BLaER1 treated with 17β-estradiol and CSF1 and Interleukin-3, amounts not matched to agents 10 nM and 100 nM (cell line): ENCODE data around the gene GRK6.

ENCODE experiments used
- H3K27ac ChIP-seq, 11 experiments: shearing (Covaris generic); formaldehyde crosslinking; 2 replicates each; pipeline ENCODE4 v1.8.1; 2022
- H3K27me3 ChIP-seq, 11 experiments: shearing (Covaris generic); formaldehyde crosslinking; 2 replicates each; pipeline ENCODE4 v1.8.1; 2022
- H3K36me3 ChIP-seq, 11 experiments: shearing (Covaris generic); formaldehyde crosslinking; 2 replicates each; pipeline ENCODE4 v1.8.1; 2022
- H3K4me1 ChIP-seq, 10 experiments: shearing (Covaris generic); formaldehyde crosslinking; 2 replicates each; pipeline ENCODE4 v1.8.1; 2022
- H3K4me2 ChIP-seq, 11 experiments: shearing (Covaris generic); formaldehyde crosslinking; 2 replicates each; pipeline ENCODE4 v1.8.1; 2022
- H3K4me3 ChIP-seq, 10 experiments: shearing (Covaris generic); formaldehyde crosslinking; 2 replicates each; pipeline ENCODE4 v1.8.1; 2022
- H3K9ac ChIP-seq, 11 experiments: shearing (Covaris generic); formaldehyde crosslinking; 2 replicates each; pipeline ENCODE4 v1.8.1; 2022
- H3K9me3 ChIP-seq, 11 experiments: shearing (Covaris generic); formaldehyde crosslinking; replicated peaks in 1 of 11; 2 replicates each; pipeline ENCODE4 v1.8.1; 2022
- H4K20me1 ChIP-seq, 11 experiments: shearing (Covaris generic); formaldehyde crosslinking; 2 replicates each; pipeline ENCODE4 v1.8.1; 2022
- Cebpa-rat ChIP-seq, 11 experiments: shearing (Covaris generic); IDR thresholded peaks; 2 replicates each; pipeline ENCODE4 v1.8.1; 2022

The GRK6 gene

GRCh38 chr5:177468685-177469628 lies 42.5 kb downstream of the GRK6 start:
- Histone ChIP-seq H3K4me1 (peaks cover 34 to 40% (median 37%) of the 10 kb centered on the region in 10 experiments), H3K4me2 (peak overlapping the region in 10 of 11 experiments; percentile 97 to 100 (median 99); a peak in 18 of 22 replicates), H3K9me3 (peaks cover 5 to 28% (median 21%) of the 10 kb centered on the region in 11 experiments; a peak in 18 of 22 replicates), H3K4me3 (no peak overlapping the region), H3K36me3 (peaks cover 27 to 83% (median 74%) of the 10 kb centered on the region in 11 experiments), H3K9ac (peak overlapping the region in 8 of 11 experiments; percentile 54 to 100 (median 98); a peak in 12 of 22 replicates), H3K27ac (peak overlapping the region in 9 of 11 experiments; percentile 28 to 99 (median 97); a peak in 13 of 22 replicates), H4K20me1 (peaks cover 11 to 78% (median 65%) of the 10 kb centered on the region in 11 experiments; a peak in 21 of 22 replicates), H3K27me3 (no peaks in the 10 kb centered on the region)
- no peak for TF ChIP-seq Cebpa-rat (IDR thresholded peaks at IDR 0.05)

DNA sequence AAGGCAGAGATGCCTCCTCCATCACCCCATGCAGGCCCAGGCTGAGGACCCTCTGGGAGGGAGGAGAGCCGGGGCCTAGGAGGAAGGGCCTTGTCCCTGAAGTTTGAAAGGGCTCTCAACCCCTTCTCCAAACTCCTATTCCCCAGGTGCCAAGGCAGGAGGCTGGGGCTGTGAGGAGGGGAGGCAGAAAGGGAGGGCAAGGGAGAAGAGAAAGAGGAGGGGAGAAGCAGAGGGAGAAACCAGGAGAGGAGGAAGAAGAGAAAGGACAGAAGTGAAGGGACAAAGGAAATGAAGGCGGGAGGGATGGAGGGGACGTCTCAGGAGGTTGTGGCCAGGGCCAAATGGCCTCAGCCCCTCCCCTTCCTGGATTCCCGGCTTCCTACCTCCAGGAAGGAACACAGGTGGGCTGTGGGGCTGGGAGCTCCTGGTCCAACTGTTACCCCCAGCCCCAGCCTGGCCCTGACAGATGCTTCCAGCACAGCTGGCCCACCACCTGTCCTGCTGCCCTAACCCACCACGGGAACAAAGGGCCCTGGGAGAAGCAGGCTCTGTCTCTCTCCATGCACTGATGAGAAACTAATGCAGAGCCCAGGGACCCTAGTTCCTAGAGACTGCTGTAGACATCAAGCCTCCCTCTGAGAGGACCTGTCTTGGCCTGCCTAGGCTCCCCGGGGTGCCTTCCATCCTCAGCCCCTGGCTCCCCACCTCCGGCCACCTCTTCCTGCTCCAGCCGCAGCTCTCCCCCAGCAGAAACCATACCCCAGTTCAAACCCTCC lies 43.5 kb downstream of the GRK6 start:
- Histone ChIP-seq H4K20me1 (peaks cover 11 to 77% (median 65%) of the 10 kb centered on the region in 11 experiments; a peak in 21 of 22 replicates), H3K9me3 (peaks cover 5 to 28% (median 21%) of the 10 kb centered on the region in 11 experiments; a peak in 18 of 22 replicates), H3K4me2 (peak overlapping the region; percentile 94 to 100 (median 99)), H3K4me1 (peaks cover 44 to 50% (median 47%) of the 10 kb centered on the region in 10 experiments), H3K27ac (peak overlapping the region in 9 of 11 experiments; percentile 28 to 99 (median 97); a peak in 17 of 22 replicates), H3K36me3 (peaks cover 27 to 74% (median 69%) of the 10 kb centered on the region in 11 experiments), H3K4me3 (peak overlapping the region in 5 of 10 experiments; percentile 20 to 91 (median 78); a peak in 4 of 20 replicates), H3K27me3 (no peaks in the 10 kb centered on the region), H3K9ac (peak overlapping the region in 9 of 11 experiments; percentile 2 to 100 (median 97); a peak in 16 of 22 replicates)
- no peak for TF ChIP-seq Cebpa-rat (IDR thresholded peaks at IDR 0.05)

DNA sequence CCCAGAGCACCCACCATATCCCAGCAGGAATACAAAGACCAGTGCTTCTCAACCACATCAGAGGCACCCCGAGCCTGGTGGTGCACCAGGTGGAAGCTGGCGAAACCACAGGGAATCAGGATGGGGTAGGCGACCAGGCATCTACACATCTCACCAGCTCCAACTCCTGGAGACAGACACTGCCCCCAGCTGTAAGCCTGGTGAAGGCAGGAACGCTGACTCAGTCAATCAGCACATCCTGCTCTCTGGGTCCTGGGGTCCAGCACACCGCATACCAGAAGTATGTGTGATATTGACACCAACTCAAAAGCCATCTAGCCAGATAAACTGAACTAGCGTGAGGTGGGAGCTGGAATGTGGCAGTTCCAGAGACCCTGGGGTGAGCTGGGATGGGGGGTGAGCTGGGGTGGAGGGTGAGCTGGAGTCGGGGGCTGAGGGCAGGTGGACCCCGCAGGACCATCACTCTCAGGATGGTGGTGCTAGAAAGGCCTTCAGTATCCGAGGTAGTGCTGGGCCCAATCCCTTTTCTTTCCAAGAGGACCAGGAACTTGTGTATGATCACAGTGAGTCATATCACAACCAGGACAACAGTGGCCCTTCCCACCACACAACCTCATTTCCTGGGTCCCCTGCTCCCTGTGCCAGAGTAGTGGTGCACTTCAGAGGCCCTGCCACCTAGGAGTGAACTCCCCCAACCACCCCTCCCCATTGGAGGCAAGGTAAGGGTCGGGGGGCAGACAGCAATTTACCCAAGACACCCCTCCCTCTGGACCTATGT lies 44.5 kb downstream of the GRK6 start:
- H3K36me3 ChIP-seq = peaks cover 17 to 64% (median 59%) of the 10 kb centered on the region in 11 experiments
- H3K27ac ChIP-seq = peak overlapping the region in 8 of 11 experiments; percentile 63 to 99 (median 98); a peak in 16 of 22 replicates
- H3K27me3 ChIP-seq = no peaks in the 10 kb centered on the region
- H3K4me3 ChIP-seq = peak overlapping the region in 8 of 10 experiments; percentile 75 to 92 (median 78); a peak in 15 of 20 replicates
- peak overlapping the region; percentile 94 to 100 (median 99) for H3K4me2 ChIP-seq
- peaks cover 0 to 18% (median 11%) of the 10 kb centered on the region in 11 experiments; a peak in 16 of 22 replicates for H3K9me3 ChIP-seq
- no peak for TF ChIP-seq Cebpa-rat (IDR thresholded peaks at IDR 0.05)
- peaks cover 53 to 60% (median 57%) of the 10 kb centered on the region in 10 experiments for H3K4me1 ChIP-seq
- peak overlapping the region in 9 of 11 experiments; percentile 84 to 100 (median 97); a peak in 16 of 22 replicates for H3K9ac ChIP-seq
- peaks cover 11 to 69% (median 63%) of the 10 kb centered on the region in 11 experiments; a peak in 21 of 22 replicates for H4K20me1 ChIP-seq

DNA sequence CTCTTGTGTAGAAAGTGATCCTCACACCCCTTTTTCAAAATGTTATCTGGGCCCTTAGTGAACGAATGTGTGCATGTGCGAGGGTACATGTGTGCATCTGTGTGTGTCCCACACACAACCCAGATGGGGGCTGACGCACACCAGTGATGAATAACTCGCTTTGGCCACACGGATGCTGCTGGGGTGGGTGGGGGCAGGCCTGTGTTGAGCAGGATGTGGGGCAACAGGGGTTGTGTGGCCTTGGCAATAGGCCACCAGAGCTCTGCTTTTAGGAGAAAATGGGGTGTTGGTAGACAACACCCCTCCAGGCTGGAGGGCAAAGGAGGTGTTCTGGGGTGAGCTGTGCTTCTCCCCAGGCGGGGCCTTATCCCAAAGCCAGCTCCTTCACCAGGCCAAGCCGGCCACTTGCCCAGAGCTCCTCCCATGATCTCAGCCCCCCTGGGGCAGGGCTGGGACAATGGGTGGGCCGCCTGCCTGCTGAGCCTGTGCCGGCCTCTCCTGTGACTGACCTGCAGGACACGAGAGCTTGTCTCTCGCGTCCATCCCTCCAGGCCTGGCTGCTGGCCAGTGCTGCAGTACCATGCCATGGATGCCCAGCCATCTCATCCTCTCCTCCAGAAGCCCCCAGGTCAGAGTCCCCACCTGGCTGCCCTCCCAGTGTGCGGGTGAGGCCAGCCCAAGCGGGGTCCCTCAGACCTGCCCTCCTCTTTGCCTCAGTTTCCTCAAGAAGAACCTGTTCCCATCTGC lies 45.3 kb downstream of the GRK6 start:
- H3K27me3 ChIP-seq = no peaks in the 10 kb centered on the region
- peaks cover 11 to 60% (median 55%) of the 10 kb centered on the region in 11 experiments; a peak in 21 of 22 replicates for H4K20me1 ChIP-seq
- peaks cover 9 to 56% (median 51%) of the 10 kb centered on the region in 11 experiments for H3K36me3 ChIP-seq
- peaks cover 60 to 68% (median 64%) of the 10 kb centered on the region in 10 experiments for H3K4me1 ChIP-seq
- H3K4me2 ChIP-seq = peak overlapping the region; percentile 94 to 100 (median 99)
- H3K4me3 ChIP-seq = peak overlapping the region; percentile 63 to 92 (median 78)
- H3K9ac ChIP-seq = peak overlapping the region; percentile 17 to 100 (median 97); a peak in 21 of 22 replicates
- peaks cover 0 to 10% (median 3%) of the 10 kb centered on the region in 11 experiments; a peak in 13 of 22 replicates for H3K9me3 ChIP-seq
- TF ChIP-seq Cebpa-rat (IDR thresholded peaks at IDR 0.05) = no peak; a peak in 1 of 22 replicates
- H3K27ac ChIP-seq = peak overlapping the region in 9 of 11 experiments; percentile 78 to 99 (median 98); a peak in 19 of 22 replicates

DNA sequence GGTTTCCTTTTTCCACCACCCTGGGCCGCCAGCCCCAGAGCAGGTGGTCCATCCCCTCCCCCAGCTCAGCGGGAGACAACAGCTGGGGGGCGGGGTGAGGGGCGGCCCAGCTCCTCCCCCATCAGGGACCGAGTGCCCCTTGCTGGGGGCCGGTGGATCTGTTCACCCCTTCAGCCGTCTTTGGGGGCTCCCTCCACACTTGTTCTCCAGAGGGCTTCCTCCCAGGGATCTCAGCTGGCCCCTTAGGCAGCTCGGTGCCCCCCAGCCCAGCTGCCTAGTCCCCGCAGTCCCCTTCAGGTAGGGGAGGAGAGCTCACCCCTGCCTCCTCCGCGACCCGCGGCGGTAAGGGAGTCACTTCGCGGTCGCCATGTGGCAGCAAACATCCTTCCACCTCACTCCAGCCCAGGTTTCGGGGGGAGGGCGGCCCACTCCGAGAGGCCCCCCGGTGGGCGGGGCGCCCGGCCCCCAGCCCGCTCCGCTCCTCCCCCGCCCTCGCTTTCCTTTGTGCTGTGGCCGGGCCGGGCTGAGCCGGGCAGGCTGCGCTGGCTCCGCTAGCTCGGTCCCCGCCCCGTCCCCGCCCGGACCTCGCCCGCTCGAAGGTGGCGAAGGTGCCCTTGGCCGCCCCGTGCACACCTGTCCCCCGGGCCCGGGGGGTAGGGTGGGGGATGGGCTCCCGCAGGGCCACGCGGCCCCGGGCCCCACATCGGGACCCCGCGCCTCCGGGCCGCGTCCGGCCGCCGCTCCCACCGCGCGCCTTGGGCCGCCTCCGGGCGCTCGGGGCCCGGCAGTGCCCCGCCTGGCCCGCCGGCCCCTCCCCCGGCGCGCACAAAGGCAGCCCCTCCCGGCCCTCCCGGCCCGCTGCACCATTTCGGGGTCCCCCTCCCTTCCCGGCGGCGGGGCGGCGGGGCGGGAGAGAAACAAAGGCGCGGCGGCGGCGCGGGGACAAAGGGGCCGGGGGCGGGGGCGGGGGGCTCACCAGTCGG lies 46.3 kb downstream of the GRK6 start:
- peak overlapping the region; percentile 94 to 100 (median 99) for H3K4me2 ChIP-seq
- peak overlapping the region; percentile 63 to 92 (median 78) for H3K4me3 ChIP-seq
- TF ChIP-seq Cebpa-rat (IDR thresholded peaks at IDR 0.05) = no peak
- peak overlapping the region; percentile 16 to 99 (median 97); a peak in 21 of 22 replicates for H3K27ac ChIP-seq
- H3K9ac ChIP-seq = peak overlapping the region; percentile 82 to 100 (median 97)
- H3K9me3 ChIP-seq = no peaks in the 10 kb centered on the region; a peak in 1 of 22 replicates
- H3K4me1 ChIP-seq = peaks cover 68 to 77% (median 73%) of the 10 kb centered on the region in 10 experiments
- H4K20me1 ChIP-seq = peaks cover 11 to 61% (median 49%) of the 10 kb centered on the region in 11 experiments; a peak in 21 of 22 replicates
- H3K36me3 ChIP-seq = peaks cover 0 to 46% (median 41%) of the 10 kb centered on the region in 11 experiments; a peak in 21 of 22 replicates
- no peaks in the 10 kb centered on the region for H3K27me3 ChIP-seq

- H3K36me3 ChIP-seq = peaks cover 0 to 38% (median 34%) of the 10 kb centered on the region in 11 experiments; a peak in 20 of 22 replicates
- peaks cover 11 to 61% (median 42%) of the 10 kb centered on the region in 11 experiments; a peak in 21 of 22 replicates for H4K20me1 ChIP-seq
- peak within 1 kb of the TSS; percentile 94 to 100 (median 99) for H3K4me2 ChIP-seq
- H3K9me3 ChIP-seq = no peaks in the 10 kb centered on the region
- no peak for TF ChIP-seq Cebpa-rat (IDR thresholded peaks at IDR 0.05)
- H3K4me1 ChIP-seq = peaks cover 76 to 85% (median 81%) of the 10 kb centered on the region in 10 experiments
- peak within 1 kb of the TSS; percentile 82 to 100 (median 97) for H3K9ac ChIP-seq
- peak within 1 kb of the TSS; percentile 63 to 92 (median 78) for H3K4me3 ChIP-seq
- peak within 1 kb of the TSS; percentile 16 to 99 (median 97); a peak in 21 of 22 replicates for H3K27ac ChIP-seq
- H3K27me3 ChIP-seq = no peaks in the 10 kb centered on the region
Observed at GRCh38 chr5:177473443-177474001, 47.0 kb downstream of the GRK6 start, which contains the start of gene DBN1. TSS of gene DBN1 (minus strand) at chr5:177473634. CDS start at chr5:177473521, 113 bp downstream.
